ENCODE results near the gene COX7A2L. TPM values are rescaled to one million over a fixed set of nuclear protein-coding genes. Genes with fewer than 3 reads are reported as not detected.
"Not testable (repeated sequence)": the region's sequence is repeated elsewhere in the genome, so short reads cannot be mapped to it uniquely, and the experiment has no call there.

COX7A2L gene
- total and polyA plus RNA-seq, 10 of the 15 experiments (the other 5 are each of a cell fraction or from before 2014, with no cell fraction given), result 134 to 532 (median 222) TPM

GRCh38 chr2:42348113-42348805 is 12.8 kb downstream of the COX7A2L start (continued):
- TF ChIP-seq ZBTB4 (CRISPR knock-in tag; IDR thresholded peaks at IDR 0.05), result no peak

GRCh38 chr2:42347518-42347917 is 13.5 kb downstream of the COX7A2L start:
- DNase-seq (ENCODE audit: low read depth, low spot score); H3K4me3 ChIP-seq; H3K27ac ChIP-seq (ENCODE audit: control insufficient read depth, insufficient read depth); RAD21 ChIA-PET (ENCODE audit: unreplicated experiment); H3K9ac ChIP-seq (ENCODE audit: control insufficient read depth, insufficient read depth, low read length); H3K79me2 ChIP-seq (ENCODE audit: control insufficient read depth, insufficient read depth, low read length); H2AFZ ChIP-seq (ENCODE audit: control insufficient read depth, low read depth, low read length); H4K20me1 ChIP-seq (ENCODE audit: control insufficient read depth, insufficient read depth); intact Hi-C loops (cut with micrococcal nuclease; ENCODE audit: unreplicated experiment); in situ Hi-C loops (cut with MboI); H3K4me1 ChIP-seq (ENCODE audit: control insufficient read depth, insufficient read depth, low read length); H3K4me2 ChIP-seq (ENCODE audit: control insufficient read depth, insufficient read depth); BruUV-seq (replicated peaks); FAIRE-seq; ATAC-seq; H3K27me3 ChIP-seq (replicated peaks in 1 of 2; ENCODE audit: control insufficient read depth in 2 of 2, insufficient read depth in 2 of 2, low read length in 1 of 2); H3K9me3 ChIP-seq (replicated peaks; ENCODE audit: control insufficient read depth, insufficient read depth, low read length): not testable (repeated sequence)
- SMC1A ChIA-PET (ENCODE audit: uncharacterized antibody, unreplicated experiment), result interaction anchor here (1.0 kb wide), 1 partner anchor 261 kb away, joined by 3 read pairs; no protein-coding TSS in a partner anchor
- POLR2A ChIA-PET, result interaction anchor here (0.7 kb wide), 1 partner anchor 289 kb away, joined by 5 read pairs; no protein-coding TSS in a partner anchor
- peaks cover 2 to 15% of the 10 kb centered on the region in 2 experiments for H3K36me3 ChIP-seq (ENCODE audit: control insufficient read depth in 2 of 2, insufficient read depth in 2 of 2, low read length in 1 of 2)
- WGBS (ENCODE audit: insufficient coverage, insufficient replicate concordance, low lambda C conversion rate, missing lambda C conversion rate), result 94% methylated on average over 12 of the region's 12 CpGs
- CTCF ChIA-PET, result interaction anchor here (1.9 kb wide), 1 partner anchor 19 kb away, joined by 6 read pairs; no protein-coding TSS in a partner anchor

- H3K9me3 ChIP-seq (replicated peaks; ENCODE audit: control insufficient read depth, insufficient read depth, low read length); POLR2A ChIA-PET; in situ Hi-C loops (cut with MboI); BruUV-seq (replicated peaks); H4K20me1 ChIP-seq (ENCODE audit: control insufficient read depth, insufficient read depth); H3K4me2 ChIP-seq (ENCODE audit: control insufficient read depth, insufficient read depth); RAD21 ChIA-PET (ENCODE audit: unreplicated experiment); H3K27ac ChIP-seq (ENCODE audit: control insufficient read depth, insufficient read depth); H3K27me3 ChIP-seq (replicated peaks in 1 of 2; ENCODE audit: control insufficient read depth in 2 of 2, insufficient read depth in 2 of 2, low read length in 1 of 2); H3K79me2 ChIP-seq (ENCODE audit: control insufficient read depth, insufficient read depth, low read length); H3K4me1 ChIP-seq (ENCODE audit: control insufficient read depth, insufficient read depth, low read length); DNase-seq (ENCODE audit: low read depth, low spot score); intact Hi-C loops (cut with micrococcal nuclease; ENCODE audit: unreplicated experiment); ATAC-seq; FAIRE-seq; H2AFZ ChIP-seq (ENCODE audit: control insufficient read depth, low read depth, low read length); H3K9ac ChIP-seq (ENCODE audit: control insufficient read depth, insufficient read depth, low read length); H3K4me3 ChIP-seq: not testable (repeated sequence)
- ChIA-PET CTCF (interaction anchor here (0.8 to 1.9 kb wide), 2 partner anchors 10 to 19 kb away, joined by 5 to 6 read pairs; no protein-coding TSS in a partner anchor), SMC1A (ENCODE audit: uncharacterized antibody, unreplicated experiment) (interaction anchor here (1.0 kb wide), 1 partner anchor 261 kb away, joined by 3 read pairs; no protein-coding TSS in a partner anchor)
- peaks cover 2 to 15% of the 10 kb centered on the region in 2 experiments for H3K36me3 ChIP-seq (ENCODE audit: control insufficient read depth in 2 of 2, insufficient read depth in 2 of 2, low read length in 1 of 2)
- WGBS (ENCODE audit: insufficient coverage, insufficient replicate concordance, low lambda C conversion rate, missing lambda C conversion rate), result 97% methylated on average over 6 of the region's 6 CpGs
These were observed 14.2 kb downstream of the COX7A2L start for GRCh38 chr2:42346856-42347255.

Data from GM12878 (cell line).